ENCODE measurements around the gene RASSF5.
"Not testable (repeated sequence)": the region's sequence is repeated elsewhere in the genome, so short reads cannot be mapped to it uniquely, and the experiment has no call there.

The RASSF5 gene

GRCh38 chr1:206575165-206575893 is 68.0 kb downstream of the RASSF5 start:
- H3K4me1 Mint-ChIP-seq (ENCODE audit: low read depth), result peaks cover 98% of the 10 kb centered on the region
- H3K36me3 Mint-ChIP-seq (ENCODE audit: low read depth), result peaks cover 66% of the 10 kb centered on the region
- H3K9me3 Mint-ChIP-seq, result no peaks in the 10 kb centered on the region
- intact Hi-C loops (cut with micrococcal nuclease), result loop anchor here (1.0 to 2.0 kb wide), 2 partner anchors 8 to 17 kb away; no protein-coding TSS in a partner anchor
- H3K27ac Mint-ChIP-seq, result peak overlapping the region; percentile 97
- no peaks in the 10 kb centered on the region for H3K27me3 Mint-ChIP-seq
- peak overlapping the region; percentile 63 for H3K4me3 Mint-ChIP-seq

DNA sequence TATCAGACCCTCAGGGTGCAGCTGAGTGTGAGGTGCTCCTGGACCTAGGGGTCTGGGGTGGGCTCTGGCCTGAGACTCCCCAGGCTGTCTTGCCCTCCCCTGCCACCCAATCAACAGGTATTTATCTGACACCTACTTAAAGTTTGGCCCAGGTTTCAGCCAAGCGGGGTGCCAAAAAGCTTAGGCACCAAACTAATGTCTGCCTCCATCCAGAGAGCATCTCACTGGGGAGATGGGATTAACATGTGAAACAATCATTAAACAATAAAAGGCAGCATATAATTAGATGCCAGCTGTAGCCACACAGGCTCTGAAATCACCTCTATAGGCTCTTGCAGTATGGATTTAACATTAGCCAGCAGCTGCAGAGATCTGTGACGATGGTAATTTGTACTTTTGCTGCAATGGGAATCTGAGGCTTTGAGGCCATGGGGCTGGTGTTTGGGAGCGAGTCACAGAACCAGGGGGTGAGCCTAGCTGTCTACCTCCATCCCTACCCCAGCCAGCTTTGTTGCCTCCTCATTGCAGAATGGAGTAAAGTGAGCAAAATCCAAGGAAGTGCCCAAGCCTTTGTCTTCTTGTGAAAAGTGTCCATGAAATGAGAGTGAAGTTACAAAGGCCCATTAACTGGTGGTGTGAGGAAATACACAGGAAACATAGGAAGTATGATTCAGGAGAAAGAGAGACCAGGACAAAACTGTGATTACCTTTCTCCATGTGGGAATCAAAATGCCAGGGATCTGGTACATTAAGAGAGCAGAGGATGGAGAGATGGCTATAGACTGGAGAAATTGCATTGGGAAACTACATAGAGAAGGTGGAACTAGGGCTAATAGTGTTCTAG is 68.8 kb downstream of the RASSF5 start:
- Mint-ChIP-seq H3K9me3 (no peaks in the 10 kb centered on the region), H3K27me3 (no peaks in the 10 kb centered on the region), H3K4me1 (ENCODE audit: low read depth) (peaks cover 98% of the 10 kb centered on the region), H3K27ac (peak overlapping the region; percentile 97), H3K4me3 (peak overlapping the region; percentile 63), H3K36me3 (ENCODE audit: low read depth) (peaks cover 70% of the 10 kb centered on the region)
- intact Hi-C loops (cut with micrococcal nuclease), result loop anchor here (1.0 to 2.0 kb wide), 2 partner anchors 7 to 17 kb away; no protein-coding TSS in a partner anchor

DNA sequence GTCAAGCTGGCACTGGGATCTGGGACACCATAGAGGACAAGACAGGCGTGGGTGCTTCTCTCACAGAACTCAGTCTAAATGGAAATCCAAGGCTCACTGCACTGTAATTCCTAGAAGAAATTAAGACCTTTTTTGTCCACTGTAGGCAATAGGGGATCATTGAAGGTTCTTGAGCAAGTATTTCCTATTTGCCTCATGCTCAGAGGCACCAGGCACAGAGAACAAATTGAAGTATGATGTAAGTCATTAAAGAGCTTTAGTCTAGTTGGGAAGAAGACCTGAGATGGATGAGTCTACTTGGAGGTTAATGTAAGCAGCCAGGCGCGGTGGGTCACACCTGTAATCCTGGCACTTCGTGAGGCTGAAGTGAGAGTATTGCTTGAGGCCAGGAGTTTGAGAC is 70.3 kb downstream of the RASSF5 start:
- H3K36me3 Mint-ChIP-seq (ENCODE audit: low read depth), result peaks cover 63% of the 10 kb centered on the region
- intact Hi-C loops (cut with micrococcal nuclease), result no loop called here
- H3K27me3 Mint-ChIP-seq, result no peaks in the 10 kb centered on the region
- no peaks in the 10 kb centered on the region for H3K9me3 Mint-ChIP-seq
- peaks cover 97% of the 10 kb centered on the region for H3K4me1 Mint-ChIP-seq (ENCODE audit: low read depth)
- H3K4me3 Mint-ChIP-seq, result no peak overlapping the region
- peak overlapping the region; percentile 97 for H3K27ac Mint-ChIP-seq

DNA sequence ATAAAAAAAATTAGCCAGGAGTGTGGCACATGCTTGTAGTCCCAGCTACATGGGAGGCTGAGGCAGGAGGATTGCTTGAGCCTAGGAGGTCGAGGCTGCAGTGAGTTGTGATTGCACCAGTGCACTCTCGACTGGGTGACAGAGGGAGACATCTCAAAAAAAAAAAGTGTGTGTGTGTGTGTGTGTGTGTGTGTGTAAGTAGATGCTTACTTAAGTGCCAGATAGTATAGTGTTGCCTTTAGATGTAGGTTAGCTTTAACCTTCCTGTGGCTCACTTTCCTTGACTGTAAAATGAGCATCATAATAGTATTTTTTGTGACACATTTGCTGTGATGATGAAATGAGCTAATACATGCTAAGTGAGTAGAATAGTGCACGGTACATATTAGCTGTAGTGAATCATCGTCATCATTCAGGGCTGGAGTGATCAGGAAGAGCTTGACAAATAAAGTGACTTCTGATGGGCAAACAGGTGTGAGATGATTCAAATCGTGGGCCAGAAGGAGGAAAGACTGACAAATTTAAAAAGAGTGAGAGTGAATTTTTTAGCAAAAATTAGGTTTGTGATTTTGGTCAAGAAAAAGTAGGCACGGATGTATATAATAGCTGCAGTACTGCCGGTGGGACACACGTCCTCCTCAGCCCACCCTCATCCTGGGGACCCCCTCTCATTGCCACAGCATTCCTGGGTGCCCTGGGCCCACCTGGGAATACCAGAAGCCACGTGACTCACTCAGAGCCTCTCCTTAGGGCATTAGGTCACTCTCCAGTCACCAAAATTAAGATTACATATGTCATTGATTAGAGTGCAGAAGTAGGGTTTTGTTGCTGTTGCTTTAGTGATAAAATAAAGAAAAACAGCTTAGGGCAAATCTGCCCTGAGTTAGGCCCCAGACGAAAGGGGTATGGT is 71.0 kb downstream of the RASSF5 start:
- H3K9me3 Mint-ChIP-seq, result no peaks in the 10 kb centered on the region
- intact Hi-C loops (cut with micrococcal nuclease), result no loop called here
- peaks cover 60% of the 10 kb centered on the region for H3K36me3 Mint-ChIP-seq (ENCODE audit: low read depth)
- peak overlapping the region; percentile 97 for H3K27ac Mint-ChIP-seq
- H3K4me3 Mint-ChIP-seq, result no peak overlapping the region
- H3K27me3 Mint-ChIP-seq, result no peaks in the 10 kb centered on the region
- H3K4me1 Mint-ChIP-seq (ENCODE audit: low read depth), result peaks cover 97% of the 10 kb centered on the region

GRCh38 chr1:206578978-206579374 is 71.6 kb downstream of the RASSF5 start:
- no peaks in the 10 kb centered on the region for H3K27me3 Mint-ChIP-seq
- H3K4me1 Mint-ChIP-seq (ENCODE audit: low read depth), result peaks cover 94% of the 10 kb centered on the region
- peaks cover 61% of the 10 kb centered on the region for H3K36me3 Mint-ChIP-seq (ENCODE audit: low read depth)
- no peaks in the 10 kb centered on the region for H3K9me3 Mint-ChIP-seq
- H3K27ac Mint-ChIP-seq, result peak overlapping the region; percentile 97
- intact Hi-C loops (cut with micrococcal nuclease), result no loop called here
- no peak overlapping the region for H3K4me3 Mint-ChIP-seq

- peaks cover 88% of the 10 kb centered on the region for H3K4me1 Mint-ChIP-seq (ENCODE audit: low read depth)
- intact Hi-C loops (cut with micrococcal nuclease), result no loop called here
- peaks cover 63% of the 10 kb centered on the region for H3K36me3 Mint-ChIP-seq (ENCODE audit: low read depth)
- peak overlapping the region; percentile 97 for H3K27ac Mint-ChIP-seq
- H3K27me3 Mint-ChIP-seq, result no peaks in the 10 kb centered on the region
- H3K9me3 Mint-ChIP-seq, result no peaks in the 10 kb centered on the region
- peak overlapping the region; percentile 58 for H3K4me3 Mint-ChIP-seq
Observed at GRCh38 chr1:206579747-206580437, 72.6 kb downstream of the RASSF5 start.

- no peaks in the 10 kb centered on the region for H3K9me3 Mint-ChIP-seq
- H3K4me1 Mint-ChIP-seq (ENCODE audit: low read depth), result peaks cover 85% of the 10 kb centered on the region
- no peaks in the 10 kb centered on the region for H3K27me3 Mint-ChIP-seq
- H3K4me3 Mint-ChIP-seq, result peak overlapping the region; percentile 58
- intact Hi-C loops (cut with micrococcal nuclease), result no loop called here
- peaks cover 70% of the 10 kb centered on the region for H3K36me3 Mint-ChIP-seq (ENCODE audit: low read depth)
- H3K27ac Mint-ChIP-seq, result peak overlapping the region; percentile 97
Observed at GRCh38 chr1:206580438-206581113, 73.2 kb downstream of the RASSF5 start.

- Mint-ChIP-seq H3K4me1 (ENCODE audit: low read depth) (peaks cover 80% of the 10 kb centered on the region), H3K4me3 (peak overlapping the region; percentile 11), H3K36me3 (ENCODE audit: low read depth) (peaks cover 75% of the 10 kb centered on the region), H3K27ac (peak overlapping the region; percentile 97)
- intact Hi-C loops (cut with micrococcal nuclease); H3K9me3 Mint-ChIP-seq; H3K27me3 Mint-ChIP-seq: not testable (repeated sequence)
Observed at GRCh38 chr1:206581114-206581497, 73.8 kb downstream of the RASSF5 start.

GRCh38 chr1:206581571-206581981 is 74.2 kb downstream of the RASSF5 start:
- H3K27ac Mint-ChIP-seq, result peak overlapping the region; percentile 97
- H3K4me3 Mint-ChIP-seq, result peak overlapping the region; percentile 11
- peaks cover 80% of the 10 kb centered on the region for H3K36me3 Mint-ChIP-seq (ENCODE audit: low read depth)
- intact Hi-C loops (cut with micrococcal nuclease), result no loop called here
- H3K4me1 Mint-ChIP-seq (ENCODE audit: low read depth), result peaks cover 75% of the 10 kb centered on the region
- H3K9me3 Mint-ChIP-seq, result no peaks in the 10 kb centered on the region
- H3K27me3 Mint-ChIP-seq, result no peaks in the 10 kb centered on the region

- H3K27me3 Mint-ChIP-seq, result no peaks in the 10 kb centered on the region
- intact Hi-C loops (cut with micrococcal nuclease), result loop anchor here (2.0 kb wide), 1 partner anchor 92 kb away; no protein-coding TSS in a partner anchor
- peaks cover 67% of the 10 kb centered on the region for H3K4me1 Mint-ChIP-seq (ENCODE audit: low read depth)
- H3K9me3 Mint-ChIP-seq, result no peaks in the 10 kb centered on the region
- H3K27ac Mint-ChIP-seq, result peak overlapping the region; percentile 88
- H3K36me3 Mint-ChIP-seq (ENCODE audit: low read depth), result peaks cover 83% of the 10 kb centered on the region
- H3K4me3 Mint-ChIP-seq, result no peak overlapping the region
Observed at GRCh38 chr1:206582537-206582936, 75.2 kb downstream of the RASSF5 start.

DNA sequence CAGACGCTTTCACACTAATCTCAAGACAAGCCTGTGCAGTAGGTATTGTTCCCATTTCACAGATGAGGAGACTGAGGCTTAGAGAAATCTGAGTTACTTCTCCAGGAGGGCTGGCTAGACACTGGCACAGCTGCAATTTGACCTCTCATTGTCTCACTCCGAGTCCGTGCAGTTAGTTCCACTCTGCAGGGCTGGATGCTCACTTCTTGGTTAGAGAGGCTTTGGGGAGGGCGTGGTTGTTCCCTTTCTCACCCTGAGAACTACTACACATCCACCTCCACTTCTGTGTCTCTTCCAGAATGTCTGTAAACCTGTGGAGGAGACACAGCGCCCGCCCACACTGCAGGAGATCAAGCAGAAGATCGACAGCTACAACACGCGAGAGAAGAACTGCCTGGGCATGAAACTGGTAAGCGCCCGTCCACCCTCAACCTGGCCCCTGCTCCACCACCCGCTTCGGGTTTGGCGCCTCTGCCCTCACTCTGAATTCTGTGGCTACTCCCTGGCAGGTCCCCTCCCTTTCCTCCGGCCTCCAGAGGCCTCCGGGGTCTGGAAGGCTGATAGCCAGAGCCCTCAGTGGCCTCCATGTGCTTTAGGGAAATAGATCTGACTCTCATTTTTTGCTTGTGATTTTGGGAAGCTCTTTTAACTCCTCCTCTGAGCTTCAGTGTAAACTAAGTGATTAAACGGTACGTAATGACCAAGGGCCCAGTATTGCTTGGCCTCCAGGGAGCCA is 75.8 kb downstream of the RASSF5 start:
- intact Hi-C loops (cut with micrococcal nuclease), result loop anchor here (1.0 to 2.0 kb wide), 3 partner anchors 8 to 92 kb away; no protein-coding TSS in a partner anchor
- peaks cover 61% of the 10 kb centered on the region for H3K4me1 Mint-ChIP-seq (ENCODE audit: low read depth)
- peak overlapping the region; percentile 59 for H3K4me3 Mint-ChIP-seq
- no peaks in the 10 kb centered on the region for H3K9me3 Mint-ChIP-seq
- H3K27ac Mint-ChIP-seq, result peak overlapping the region; percentile 88
- no peaks in the 10 kb centered on the region for H3K27me3 Mint-ChIP-seq
- H3K36me3 Mint-ChIP-seq (ENCODE audit: low read depth), result peaks cover 83% of the 10 kb centered on the region
